ENCODE data around the gene ELOVL5. TPM values are rescaled to one million over a fixed set of nuclear protein-coding genes. Genes with fewer than 3 reads are reported as not detected.

The ELOVL5 gene
- total RNA-seq (2021) = 120 and 121 TPM in 2 replicates
- long read RNA-seq, transcript ELOVL5-207 (7 exons, 2,875 nt) = minor isoform, 9 of 922 reads
- long read RNA-seq, transcript ELOVL5-201 (8 exons, 2,827 nt) = major isoform, 725 of 922 reads
- long read RNA-seq, partial matches to known transcripts = 166 of 922 reads
- long read RNA-seq, other reads (novel, unspliced or antisense) = 21 of 922 reads

GRCh38 chr6:53348371-53349208 lies at the start of gene ELOVL5:
TSS of gene ELOVL5 (minus strand) at chr6:53348950. CDS start at chr6:53295699, 53,251 bp downstream.
- H3K23ac ChIP-seq (ENCODE audit: insufficient read length, low read depth, low read length) = no peak within 1 kb of the TSS
- peaks cover 3% of the 10 kb centered on the region for H3K23me2 ChIP-seq (ENCODE audit: insufficient read length, low read depth, low read length, poor library complexity, severe bottlenecking)
- Mint-ChIP-seq H3K27ac (peak within 1 kb of the TSS; percentile 78 to 93 (median 91)), H3K36me3 (ENCODE audit: insufficient read depth in 1 of 3, low read depth in 3 of 3) (peaks cover 4 to 8% (median 6%) of the 10 kb centered on the region in 3 experiments; a peak in 6 of 7 replicates), H3K4me1 (peaks cover 28 to 32% of the 10 kb centered on the region in 2 experiments), H3K27me3 (ENCODE audit: low read depth) (peaks cover 22% of the 10 kb centered on the region), H3K9me3 (no peaks in the 10 kb centered on the region), H3K4me3 (peak within 1 kb of the TSS; percentile 91 to 96)
- TF ChIP-seq CTCF (conservative IDR thresholded peaks at IDR 0.05) = no peak
- H2BK15ac ChIP-seq (ENCODE audit: low read depth, low read length) = 0 out of 2 replicates have a peak within 1 kb of the TSS, but pooled peaks have one; percentile 27
- H3K9me3 ChIP-seq (ENCODE audit: control insufficient read depth, low read depth, low read length) = no peaks in the 10 kb centered on the region
- H4K20me1 ChIP-seq (ENCODE audit: control insufficient read depth, insufficient read depth, insufficient read length) = no peaks in the 10 kb centered on the region
- H3K4ac ChIP-seq (ENCODE audit: low read depth, low read length) = no peak within 1 kb of the TSS
- peak within 1 kb of the TSS; percentile 94 for H3K18ac ChIP-seq (ENCODE audit: insufficient read length, low read depth, low read length)
- H3K79me2 ChIP-seq (ENCODE audit: insufficient read depth, low read length) = peaks cover 40% of the 10 kb centered on the region
- H3T11ph ChIP-seq (ENCODE audit: low read length) = no peak within 1 kb of the TSS
- DNase-seq = peak; percentile 94
- peak within 1 kb of the TSS; percentile 3 for H2AFZ ChIP-seq (ENCODE audit: low read length)
- 0 out of 2 replicates have a peak, but pooled peaks cover 2% of the 10 kb centered on the region for H3K4me1 ChIP-seq (ENCODE audit: insufficient read depth, low read length)
- peak within 1 kb of the TSS; percentile 32 for H3K9ac ChIP-seq (ENCODE audit: extremely low read depth, insufficient read length, low read length)
- no peak within 1 kb of the TSS for H2BK5ac ChIP-seq (ENCODE audit: insufficient read length, low read length)
- WGBS (ENCODE audit: extremely low coverage, insufficient read length, low lambda C conversion rate) = no CpG with 5 or more reads among the region's 101 CpGs
- peak within 1 kb of the TSS; percentile 88 for H2BK120ac ChIP-seq (ENCODE audit: low read depth, low read length, poor library complexity, severe bottlenecking)
- peaks cover 7% of the 10 kb centered on the region for H3K79me1 ChIP-seq (ENCODE audit: insufficient read depth, low read depth, low read length, poor library complexity, severe bottlenecking)
- no peak within 1 kb of the TSS for H3K56ac ChIP-seq (ENCODE audit: insufficient read length, low read depth, low read length)
- peak within 1 kb of the TSS; percentile 89 for H3K4me2 ChIP-seq (ENCODE audit: insufficient read depth, insufficient read length, low read length)
- H3K27me3 ChIP-seq (ENCODE audit: insufficient read depth, low read length) = no peaks in the 10 kb centered on the region
- no peak within 1 kb of the TSS for H2AK5ac ChIP-seq (ENCODE audit: insufficient read length, low read length)
- no peak within 1 kb of the TSS for H2BK20ac ChIP-seq (ENCODE audit: low read depth, low read length, poor library complexity, severe bottlenecking)
- no peak within 1 kb of the TSS for H4K91ac ChIP-seq (ENCODE audit: insufficient read length, low read depth, low read length)
- H4K8ac ChIP-seq (replicated peaks; ENCODE audit: insufficient read length, low read depth, low read length) = no peak within 1 kb of the TSS
- H2BK12ac ChIP-seq (ENCODE audit: insufficient read length, low read depth, low read length) = peak within 1 kb of the TSS; percentile 78
- no peak within 1 kb of the TSS for H3K27ac ChIP-seq (ENCODE audit: insufficient read length, low read depth, low read length)
- peak within 1 kb of the TSS; percentile 95 for H3K14ac ChIP-seq (ENCODE audit: insufficient read depth, low read length)
- no peak within 1 kb of the TSS for H4K5ac ChIP-seq (ENCODE audit: insufficient read length, low read depth, low read length)

All from H9 (cell line).